Brain microvascular endothelial cell (primary cell): ENCODE measurements around the gene LRRC61.

Experiments
- DNase-seq: peaks from one replicate; pipeline ENCODE4 v3.0.0-alpha.2; 2020
- H3K27ac ChIP-seq: fragments of 250-450 bp; sonication (Bioruptor Pico); 2 replicates; pipeline ENCODE4 v1.5.1; 2020; ENCODE audit warnings: mild to moderate bottlenecking, moderate library complexity
- H3K27me3 ChIP-seq: fragments of 250-450 bp; sonication (Bioruptor Pico); replicated peaks from 2 replicates; pipeline ENCODE4 v1.5.1; 2020; ENCODE audit warnings: mild to moderate bottlenecking
- H3K36me3 ChIP-seq: fragments of 250-450 bp; sonication (Bioruptor Pico); replicated peaks from 2 replicates; pipeline ENCODE4 v1.5.1; 2020; ENCODE audit warnings: mild to moderate bottlenecking
- H3K4me3 ChIP-seq: 2 replicates; pipeline ENCODE4 v1.5.1; 2011; ENCODE audit warnings: low read depth, mild to moderate bottlenecking, control low read depth, low read length, moderate library complexity
- in situ Hi-C: cut with HindIII; loops from 2 replicates; pipeline ENCODE4 v1.10.0; 2017; ENCODE audit warnings: low sequenced_read_pairs, low pct_ligation_motif_present
- TF ChIP-seq, protein P1 (sequence below): IDR thresholded peaks from 2 replicates; pipeline ENCODE4 v1.5.1; 2011; ENCODE audit warnings: low read depth, mild to moderate bottlenecking, moderate library complexity, low read length, control low read depth, inconsistent platforms; ENCODE audit errors: missing control alignments

Gene LRRC61

DNA sequence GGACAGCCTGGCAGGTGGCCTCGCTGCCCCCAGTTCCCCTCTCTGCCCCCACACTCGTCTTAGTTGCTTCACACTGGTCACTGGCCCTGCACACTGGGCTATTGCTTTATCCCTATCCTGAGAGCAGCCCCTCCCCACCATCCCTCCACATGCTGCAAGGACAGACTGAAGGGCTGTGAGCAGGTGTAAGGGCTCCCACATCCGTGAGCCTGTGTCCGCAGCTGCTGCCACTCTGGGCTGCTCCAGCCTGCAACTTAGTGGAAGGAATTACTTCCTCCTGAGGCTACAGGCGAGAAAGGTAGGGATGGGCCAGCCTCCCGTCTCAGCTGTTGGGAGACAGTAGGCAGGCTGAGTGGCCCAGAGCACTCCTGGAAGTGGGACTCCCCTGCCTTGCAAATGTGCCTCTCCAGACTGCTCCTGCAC is 14.5 kb downstream of the LRRC61 start:
- no peak for DNase-seq
- Histone ChIP-seq H3K36me3 (no peaks in the 10 kb centered on the region), H3K27me3 (peaks cover 33% of the 10 kb centered on the region), H3K4me3 (no peak overlapping the region), H3K27ac (no peak overlapping the region)
- in situ Hi-C loops: no loop called here
- TF ChIP-seq, protein P1, sequence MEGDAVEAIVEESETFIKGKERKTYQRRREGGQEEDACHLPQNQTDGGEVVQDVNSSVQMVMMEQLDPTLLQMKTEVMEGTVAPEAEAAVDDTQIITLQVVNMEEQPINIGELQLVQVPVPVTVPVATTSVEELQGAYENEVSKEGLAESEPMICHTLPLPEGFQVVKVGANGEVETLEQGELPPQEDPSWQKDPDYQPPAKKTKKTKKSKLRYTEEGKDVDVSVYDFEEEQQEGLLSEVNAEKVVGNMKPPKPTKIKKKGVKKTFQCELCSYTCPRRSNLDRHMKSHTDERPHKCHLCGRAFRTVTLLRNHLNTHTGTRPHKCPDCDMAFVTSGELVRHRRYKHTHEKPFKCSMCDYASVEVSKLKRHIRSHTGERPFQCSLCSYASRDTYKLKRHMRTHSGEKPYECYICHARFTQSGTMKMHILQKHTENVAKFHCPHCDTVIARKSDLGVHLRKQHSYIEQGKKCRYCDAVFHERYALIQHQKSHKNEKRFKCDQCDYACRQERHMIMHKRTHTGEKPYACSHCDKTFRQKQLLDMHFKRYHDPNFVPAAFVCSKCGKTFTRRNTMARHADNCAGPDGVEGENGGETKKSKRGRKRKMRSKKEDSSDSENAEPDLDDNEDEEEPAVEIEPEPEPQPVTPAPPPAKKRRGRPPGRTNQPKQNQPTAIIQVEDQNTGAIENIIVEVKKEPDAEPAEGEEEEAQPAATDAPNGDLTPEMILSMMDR: no peak

DNA sequence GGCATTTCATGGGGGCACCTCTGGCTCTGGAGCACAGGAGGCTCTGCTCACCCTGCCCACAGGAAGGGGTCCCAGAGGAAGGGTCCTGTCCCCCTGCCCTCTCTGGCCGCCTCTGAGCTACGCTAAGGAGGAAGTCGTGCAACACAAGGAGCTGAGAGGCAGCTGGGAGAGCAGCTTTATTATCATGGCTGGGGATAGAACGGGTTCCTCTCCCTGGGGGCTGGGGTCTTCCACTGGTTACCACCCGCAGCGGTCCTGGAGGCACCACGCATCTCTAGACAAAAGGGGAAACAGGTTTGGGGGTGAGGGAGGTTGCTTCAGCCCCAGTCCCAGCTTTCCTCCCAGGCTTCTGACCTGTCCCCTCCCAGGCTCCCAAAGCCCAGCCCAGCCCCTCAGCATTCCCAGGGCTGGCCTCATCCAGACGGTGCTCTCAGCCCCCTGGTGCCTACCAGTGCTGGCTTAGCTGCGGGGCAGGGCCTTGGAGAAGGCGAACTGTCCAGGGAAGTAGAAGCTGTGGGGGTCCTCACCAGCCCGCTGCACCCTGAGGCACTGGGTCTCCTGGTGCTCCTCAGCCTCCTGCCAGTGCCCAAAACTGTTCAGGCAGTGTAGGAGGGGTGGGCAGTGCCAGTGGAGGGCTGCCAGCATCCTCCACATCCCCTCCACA is 15.1 kb downstream of the LRRC61 start:
- Histone ChIP-seq H3K4me3 (no peak overlapping the region), H3K27ac (no peak overlapping the region), H3K36me3 (no peaks in the 10 kb centered on the region), H3K27me3 (peaks cover 36% of the 10 kb centered on the region)
- DNase-seq: no peak
- in situ Hi-C loops: no loop called here
- TF ChIP-seq, protein P1: no peak

DNA sequence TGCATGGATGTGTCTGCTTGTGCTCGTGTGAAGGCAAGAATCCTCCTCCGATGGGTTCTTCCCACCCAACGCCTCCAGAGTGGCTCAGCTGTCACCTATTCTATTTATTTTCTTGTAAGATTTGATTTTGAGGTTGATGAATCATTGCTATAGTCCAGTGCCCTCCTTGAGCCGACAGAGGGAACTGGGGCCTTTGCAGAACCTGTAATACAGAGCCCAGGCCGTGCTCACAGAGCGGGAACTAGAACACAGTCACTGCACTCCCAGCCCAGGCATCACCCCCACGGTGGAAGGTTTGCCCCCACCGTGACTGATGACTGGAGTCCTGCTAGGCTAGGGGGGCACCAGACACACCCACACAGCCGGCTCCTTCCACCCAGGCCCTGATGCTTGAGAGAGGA is 16.3 kb downstream of the LRRC61 start:
- Histone ChIP-seq H3K4me3 (no peak overlapping the region), H3K27ac (no peak overlapping the region), H3K36me3 (no peaks in the 10 kb centered on the region), H3K27me3 (peaks cover 36% of the 10 kb centered on the region)
- no peak for DNase-seq
- in situ Hi-C loops: no loop called here
- TF ChIP-seq, protein P1: no peak

DNA sequence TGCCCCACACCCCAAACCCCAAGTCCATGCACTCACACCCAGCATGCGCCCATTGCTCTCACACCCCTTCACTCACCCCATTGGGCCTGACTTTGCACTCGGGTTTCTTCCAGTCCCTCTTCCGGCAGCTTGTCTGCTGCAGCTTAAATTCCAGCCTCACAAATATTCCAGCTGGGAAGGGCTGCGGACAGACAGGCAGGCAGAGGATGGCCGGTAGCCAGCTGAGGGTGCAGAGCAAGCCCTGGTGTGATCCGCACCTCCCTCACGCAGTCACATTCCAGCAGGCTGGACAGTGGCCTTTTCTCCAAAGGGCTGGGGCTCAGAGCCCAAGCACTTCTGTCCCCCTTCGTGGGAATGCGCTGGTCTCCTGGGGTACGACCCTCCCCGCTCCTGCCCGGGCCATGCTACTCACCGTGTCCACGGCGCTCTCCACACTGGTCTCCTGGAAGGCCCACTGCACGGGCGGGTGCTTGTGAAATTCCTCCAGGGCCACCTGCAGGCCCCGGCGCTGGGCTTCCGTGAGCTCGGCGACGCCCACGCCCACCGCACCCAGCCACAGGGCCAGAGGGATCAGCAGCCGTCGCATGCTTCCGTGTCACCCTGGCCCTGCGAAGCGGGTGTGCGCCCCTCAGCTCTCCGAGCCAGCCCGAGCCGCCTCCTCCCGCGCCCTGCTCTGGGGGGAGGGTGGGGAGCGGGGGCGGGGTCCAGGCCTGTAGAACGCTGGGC is 17.0 kb downstream of the LRRC61 start:
- Histone ChIP-seq H3K27ac (no peak overlapping the region), H3K27me3 (peaks cover 36% of the 10 kb centered on the region), H3K36me3 (no peaks in the 10 kb centered on the region), H3K4me3 (no peak overlapping the region)
- TF ChIP-seq, protein P1: no peak
- no peak for DNase-seq
- in situ Hi-C loops: no loop called here

DNA sequence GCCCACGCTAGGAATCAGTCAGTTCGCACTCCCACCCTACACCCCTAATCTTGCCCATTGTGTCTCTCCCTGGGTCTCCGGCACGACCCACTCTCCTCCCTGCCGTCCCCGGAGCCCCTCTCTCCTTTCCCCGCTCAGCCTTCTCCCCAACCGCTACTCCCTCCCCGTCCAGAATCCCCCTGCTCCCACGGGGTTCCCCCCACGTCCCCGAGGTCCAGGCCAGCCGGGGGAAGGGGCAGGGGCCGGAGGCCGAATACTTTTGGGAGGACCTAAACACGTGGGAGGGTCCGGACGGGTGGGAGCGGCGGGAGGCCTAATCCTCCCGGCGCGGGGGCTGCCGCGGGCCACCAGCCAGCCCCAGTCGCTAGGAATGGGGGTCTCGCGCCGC is 17.7 kb downstream of the LRRC61 start:
- TF ChIP-seq, protein P1: no peak
- in situ Hi-C loops: no loop called here
- H3K4me3 ChIP-seq: no peak overlapping the region
- H3K27me3 ChIP-seq: peaks cover 36% of the 10 kb centered on the region
- no peaks in the 10 kb centered on the region for H3K36me3 ChIP-seq
- H3K27ac ChIP-seq: no peak overlapping the region
- no peak for DNase-seq
